NCI-H446 treated with DMSO at 0.1 percent for 48 hours (cell line): Measurements from ENCODE around the gene PFN3.
"Not testable (repeated sequence)": the region's sequence is repeated elsewhere in the genome, so short reads cannot be mapped to it uniquely, and the experiment has no call there.

Source experiments
- DNase-seq: peaks from one replicate; lab custom pipeline; 2025; lab: John Stamatoyannopoulos, UW

PFN3 gene

GRCh38 chr5:177425196-177425800, 24.8 kb upstream of the PFN3 start:
- no peak for DNase-seq

DNA sequence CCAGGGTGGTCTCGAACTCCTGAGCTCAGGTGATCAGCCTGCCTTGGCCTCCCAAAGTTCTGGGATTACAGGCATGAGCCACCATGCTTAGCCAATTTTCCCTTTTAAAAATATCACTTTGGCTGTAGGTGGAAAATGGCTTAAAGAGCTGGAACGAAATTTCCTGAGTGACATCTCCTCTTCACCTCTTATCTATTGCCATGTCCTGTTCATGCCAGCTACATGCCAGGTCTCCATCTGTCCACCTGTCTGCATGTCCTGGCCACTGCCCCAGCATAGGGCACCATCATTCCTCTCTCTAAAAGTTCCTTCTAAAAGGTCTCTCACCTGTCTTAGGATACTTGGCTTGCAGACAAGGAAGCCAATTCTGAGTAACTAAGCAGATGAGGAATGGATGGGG, 23.2 kb upstream of the PFN3 start:
- no peak for DNase-seq

DNA sequence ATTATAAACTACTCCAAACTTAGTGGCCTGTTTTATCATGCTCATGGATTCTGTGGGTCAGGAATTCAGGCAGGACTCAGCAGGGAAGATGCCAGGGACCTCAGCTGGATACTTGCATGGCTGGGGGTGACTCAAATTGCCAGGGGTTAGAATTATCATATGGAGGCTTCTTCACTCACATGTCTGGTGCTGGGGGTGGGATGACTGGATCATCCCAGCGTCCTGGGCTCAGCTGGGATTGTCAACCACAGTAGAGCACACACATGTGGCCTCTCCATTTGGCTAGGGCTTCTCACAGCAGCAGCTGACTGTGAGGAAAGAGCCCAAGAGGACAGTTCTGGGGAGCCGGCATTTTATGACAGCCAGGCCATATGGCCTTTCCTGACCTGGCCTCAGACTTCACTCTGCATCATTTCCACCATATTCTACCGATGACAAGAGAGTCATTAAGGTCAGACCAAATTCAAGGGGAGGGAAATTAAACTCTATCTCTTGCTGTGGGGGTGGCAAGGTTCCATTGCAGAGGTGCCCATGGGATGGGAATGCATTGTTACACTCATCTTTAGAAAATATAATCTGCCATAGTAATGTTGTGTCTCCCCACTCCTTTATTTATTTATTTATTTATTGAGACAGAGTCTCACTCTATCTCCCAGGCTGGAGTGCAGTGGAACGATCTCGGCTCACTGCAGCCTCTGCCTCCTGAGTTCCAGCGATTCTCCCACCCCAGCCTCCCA, 20.8 kb upstream of the PFN3 start:
- no peak for DNase-seq

DNA sequence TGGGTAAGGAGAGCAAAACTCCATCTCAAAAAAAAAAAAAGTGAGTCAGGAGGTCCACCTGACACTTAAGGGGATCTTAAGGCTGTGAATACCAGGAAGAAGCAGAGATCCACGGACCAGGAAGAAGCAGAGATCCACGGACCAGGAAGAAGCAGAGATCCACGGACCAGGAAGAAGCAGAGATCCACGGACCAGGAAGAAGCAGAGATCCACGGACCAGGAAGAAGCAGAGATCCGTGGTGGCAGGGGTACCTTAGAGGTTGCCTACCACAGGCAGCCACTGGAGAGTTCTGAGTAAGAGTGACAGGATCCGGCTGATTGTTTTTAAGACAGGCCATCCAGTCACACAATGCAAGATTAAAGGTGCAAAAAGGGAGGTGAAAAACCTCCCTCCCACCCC, 20.0 kb upstream of the PFN3 start:
- DNase-seq, result not testable (repeated sequence)

GRCh38 chr5:177419046-177419445, 18.6 kb upstream of the PFN3 start:
- DNase-seq, result no peak

GRCh38 chr5:177417081-177417480, 16.6 kb upstream of the PFN3 start:
- not testable (repeated sequence) for DNase-seq

DNA sequence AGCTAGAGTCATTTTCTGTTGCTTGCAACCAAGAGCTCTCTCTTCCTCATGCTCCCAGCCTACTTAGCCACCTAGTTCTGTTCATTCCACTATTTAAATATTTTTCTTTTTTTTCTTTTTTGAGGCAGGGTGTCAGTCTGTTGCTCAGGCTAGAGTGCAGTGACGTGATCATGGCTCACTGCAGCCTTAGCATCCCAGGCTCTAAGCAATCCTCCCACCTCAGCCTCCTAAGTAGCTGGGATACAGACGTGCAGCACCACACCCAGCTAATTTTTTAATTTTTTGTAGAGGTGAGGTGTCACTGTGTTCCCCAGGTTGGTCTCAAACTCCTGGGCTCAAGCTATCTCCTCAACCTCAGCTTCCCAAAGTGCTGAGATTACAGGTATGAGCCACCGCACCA, 14.0 kb upstream of the PFN3 start:
- no peak for DNase-seq

DNA sequence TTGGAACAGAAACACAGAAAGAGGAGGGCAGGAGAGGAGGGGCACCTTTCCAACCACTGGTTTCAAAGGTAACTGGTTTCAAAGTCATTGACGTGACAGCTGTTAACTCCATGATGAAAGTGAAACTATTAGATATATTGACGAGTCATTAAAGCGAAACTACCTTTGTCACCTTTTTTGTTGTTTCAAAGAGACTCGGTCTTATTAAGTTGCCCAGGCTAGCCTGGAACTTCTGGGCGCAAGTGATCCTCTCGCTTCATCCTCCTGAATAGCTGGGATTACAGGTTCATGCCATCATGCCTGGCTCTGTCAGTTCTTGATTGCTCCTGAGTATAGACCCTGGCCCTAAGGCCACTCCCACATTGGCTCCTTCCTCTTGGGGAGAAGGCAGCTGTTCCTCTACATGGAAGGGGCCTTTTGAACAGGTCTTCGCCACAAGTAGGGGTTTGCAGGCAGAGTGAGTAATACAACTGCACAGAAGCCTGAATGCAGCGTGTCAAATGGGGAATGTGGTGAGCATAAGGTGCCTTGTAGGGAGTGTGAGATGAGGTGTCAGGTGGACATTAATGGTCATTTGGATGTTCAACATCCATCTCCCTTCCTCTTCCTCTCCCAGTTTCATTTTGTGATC, 12.3 kb upstream of the PFN3 start:
- no peak for DNase-seq

- no peak for DNase-seq
Measured at GRCh38 chr5:177410575-177410974, 10.1 kb upstream of the PFN3 start.

DNA sequence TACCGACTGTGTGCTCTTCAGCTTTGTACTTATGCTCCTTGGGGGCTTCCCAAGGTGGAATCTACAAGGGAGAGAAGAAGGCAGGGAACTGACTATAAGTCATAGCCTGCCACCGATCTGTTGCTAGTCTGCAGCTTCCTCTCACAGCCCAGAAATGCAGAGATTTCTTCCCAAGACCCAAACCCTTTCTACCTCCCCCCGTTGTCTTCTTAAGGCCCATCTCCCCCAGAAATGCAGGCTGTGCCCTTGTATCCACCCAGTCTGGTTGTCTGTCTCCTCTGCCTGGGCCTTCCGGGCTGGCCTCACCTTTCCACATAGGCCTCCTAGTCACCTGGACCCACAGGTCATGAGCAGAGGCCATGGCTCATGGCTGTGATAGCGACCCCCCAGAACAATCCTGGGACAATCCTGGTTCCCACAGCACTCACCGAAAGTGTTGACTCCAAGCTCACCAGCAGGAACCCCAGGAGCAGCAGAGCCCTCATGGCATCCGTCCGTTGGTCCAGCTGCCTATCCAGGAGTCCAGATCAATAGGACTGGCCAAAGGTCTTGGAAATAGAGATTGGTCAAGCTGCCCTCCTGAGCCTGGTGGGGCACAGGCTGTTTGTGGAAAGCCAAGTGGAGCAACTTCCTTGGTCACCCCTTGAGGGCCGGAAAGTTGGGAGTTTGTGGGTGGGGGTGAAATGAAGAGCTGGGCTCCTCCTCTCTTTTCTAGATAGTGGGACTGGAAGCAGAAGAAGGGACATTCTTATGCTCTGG, 8.8 kb upstream of the PFN3 start, which contains the start of gene F12:
Gene F12 (minus strand): TSS at position 522 of the 759 bp plus-strand sequence. CDS start 37 bp downstream, at position 485.
- no peak for DNase-seq

DNA sequence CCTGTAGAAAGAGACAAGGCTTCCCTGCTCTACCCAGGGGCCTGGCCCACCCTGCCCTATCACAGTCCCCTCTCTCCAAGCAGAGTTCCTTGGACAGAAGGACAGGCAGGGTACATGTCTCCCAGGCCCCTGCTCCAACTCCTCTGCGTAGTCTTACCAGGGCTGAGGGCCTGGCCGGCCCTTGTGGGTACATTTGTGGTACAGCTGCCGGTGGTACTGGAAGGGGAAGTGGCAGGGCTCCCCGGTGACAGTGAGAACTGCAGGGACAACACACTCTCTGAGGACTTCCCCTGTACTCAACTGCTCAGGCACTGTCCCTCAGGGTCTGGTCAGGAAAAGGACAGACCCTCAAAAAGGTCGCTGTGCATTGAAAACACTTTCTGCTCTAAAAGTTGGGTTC, 5.3 kb upstream of the PFN3 start:
- no peak for DNase-seq

DNA sequence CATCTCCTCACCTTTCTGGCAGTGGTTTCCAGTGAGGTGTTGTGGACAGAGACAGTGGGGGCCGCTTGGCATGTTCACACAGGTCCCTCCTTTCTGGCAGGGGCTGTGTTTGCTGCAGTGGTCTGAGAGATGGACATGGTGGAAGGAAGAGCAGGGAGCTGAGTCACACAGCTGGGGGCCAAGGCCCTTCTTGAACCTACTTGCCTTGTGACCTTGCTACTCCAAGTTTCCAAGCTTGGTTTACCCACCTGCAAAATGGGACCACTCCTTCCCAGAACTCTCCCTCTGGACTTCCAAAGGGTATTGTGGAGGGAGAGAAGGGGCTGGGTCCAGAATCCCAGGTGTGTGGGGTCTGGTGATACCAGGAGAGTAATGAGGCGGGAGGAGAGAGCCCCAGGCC, 4.9 kb upstream of the PFN3 start:
- DNase-seq, result no peak

GRCh38 chr5:177404641-177405179, 4.2 kb upstream of the PFN3 start:
- peak; percentile 18 for DNase-seq

- DNase-seq, result peak; percentile 21
Measured at GRCh38 chr5:177403792-177404640, 3.6 kb upstream of the PFN3 start.

DNA sequence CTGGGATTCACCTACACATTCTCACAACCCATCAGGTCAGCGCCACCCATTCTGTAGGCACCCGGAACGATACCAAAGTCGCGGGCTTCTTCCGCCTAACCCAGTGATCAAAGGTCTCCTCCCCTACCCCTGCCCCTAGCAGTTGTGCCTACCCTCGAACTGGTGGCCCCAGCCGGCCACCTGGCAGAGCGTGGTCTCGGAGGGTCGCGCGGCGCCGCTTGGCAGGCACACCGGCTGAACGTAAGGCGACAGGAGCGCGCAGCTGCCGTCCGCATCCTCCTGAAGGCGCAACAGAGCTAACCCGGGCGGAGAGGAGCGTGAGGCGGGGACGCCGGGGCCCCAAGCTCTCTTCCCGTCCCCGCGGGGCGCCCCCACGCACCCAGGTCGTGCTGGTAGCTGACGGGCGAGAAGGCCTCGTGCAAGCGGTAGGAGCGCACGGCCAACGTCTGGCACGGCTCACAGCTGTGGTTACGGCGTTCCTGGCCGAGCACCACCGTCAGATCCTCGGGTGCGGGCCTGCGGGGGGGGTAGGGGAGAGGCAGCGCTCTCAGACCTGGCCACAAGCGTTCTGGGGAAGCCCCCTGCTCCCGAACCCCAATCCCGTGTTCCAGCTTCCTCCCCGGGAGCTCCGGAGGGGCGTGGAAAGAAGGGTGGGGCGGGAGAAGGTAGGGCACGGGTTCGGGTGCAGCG, 2.8 kb upstream of the PFN3 start:
- no peak for DNase-seq

- DNase-seq, result no peak
Measured at GRCh38 chr5:177402271-177403043, 2.0 kb upstream of the PFN3 start.

DNA sequence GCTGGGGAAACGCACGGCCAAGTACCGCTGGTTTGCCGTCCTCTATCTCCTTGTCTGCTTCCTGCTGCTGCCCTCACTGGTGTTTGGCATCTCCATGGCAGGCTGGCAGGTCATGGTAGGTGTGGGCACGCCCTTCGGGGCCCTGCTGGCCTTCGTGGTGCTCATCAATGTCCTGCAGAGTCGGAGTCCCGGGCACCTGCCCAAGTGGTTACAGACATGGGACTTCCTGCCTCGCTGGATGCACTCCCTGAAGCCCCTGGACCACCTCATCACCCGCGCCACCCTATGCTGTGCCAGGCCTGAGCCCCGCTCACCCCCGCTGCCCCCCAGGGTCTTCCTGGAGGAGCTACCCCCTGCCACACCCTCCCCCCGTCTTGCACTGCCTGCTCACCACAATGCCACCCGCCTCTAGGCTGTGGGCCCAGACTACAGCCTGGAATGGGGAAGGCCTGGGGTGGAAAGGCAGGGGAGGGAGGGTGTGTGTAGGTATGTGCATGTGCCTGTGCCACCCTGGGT, 2.5 kb downstream of the PFN3 start:
- no peak for DNase-seq

DNA sequence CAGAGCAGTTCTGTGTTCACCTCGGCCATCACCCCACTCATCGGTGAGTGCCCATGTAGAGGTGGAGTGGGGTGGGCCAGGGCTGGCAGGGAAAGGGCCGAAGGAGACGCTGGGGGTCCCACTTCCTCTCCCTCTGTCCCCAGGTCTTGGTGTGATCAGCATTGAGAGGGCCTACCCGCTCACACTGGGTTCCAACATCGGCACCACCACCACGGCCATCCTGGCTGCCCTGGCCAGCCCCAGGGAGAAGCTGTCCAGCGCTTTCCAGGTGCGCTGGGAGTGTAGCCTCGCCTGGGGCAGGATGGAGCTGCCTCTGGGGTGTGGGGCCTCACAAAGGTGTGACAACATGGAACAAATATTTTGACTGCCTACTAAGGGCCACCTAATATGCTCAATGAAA, 3.7 kb downstream of the PFN3 start:
- DNase-seq, result no peak

DNA sequence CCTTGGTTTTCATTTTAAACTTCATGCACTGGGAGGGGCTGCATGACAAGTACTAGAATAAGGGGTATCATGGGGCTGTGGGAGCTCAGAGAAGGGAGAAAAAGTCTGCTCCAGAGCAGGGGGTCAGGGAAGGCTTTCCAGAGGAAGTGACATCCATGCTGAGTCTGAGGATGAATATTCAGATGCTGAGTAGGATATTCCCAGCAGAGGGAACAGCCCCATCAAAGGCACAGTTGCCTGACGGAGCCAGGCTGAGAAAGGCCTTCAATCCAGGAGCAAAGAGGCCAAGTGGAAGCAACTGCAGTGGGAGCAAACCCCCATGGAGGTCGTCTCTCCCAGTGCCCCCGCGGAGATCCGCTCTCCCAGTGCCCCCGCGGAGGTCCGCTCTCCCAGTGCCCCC, 4.4 kb downstream of the PFN3 start:
- no peak for DNase-seq

DNA sequence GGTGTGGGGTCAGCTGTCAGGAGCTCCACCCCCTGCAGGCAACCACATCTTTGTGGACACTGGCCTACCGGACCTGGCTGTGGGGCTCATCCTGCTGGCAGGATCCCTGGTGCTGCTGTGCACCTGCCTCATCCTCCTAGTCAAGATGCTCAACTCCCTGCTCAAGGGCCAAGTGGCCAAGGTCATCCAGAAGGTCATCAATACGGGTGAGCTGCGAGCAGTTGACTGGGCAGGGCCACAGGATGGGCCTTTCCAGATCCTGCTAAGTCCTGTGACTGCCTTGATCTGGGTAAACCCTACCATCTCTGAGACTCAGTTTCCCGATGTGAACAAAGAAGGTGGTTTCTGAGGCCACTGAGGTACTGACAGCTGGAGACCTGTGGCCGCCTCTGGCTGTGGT, 6.5 kb downstream of the PFN3 start:
- no peak for DNase-seq
